Measurements from ENCODE around the gene FAM234B. TPM values are rescaled to one million over a fixed set of nuclear protein-coding genes. Genes with fewer than 3 reads are reported as not detected.

Gene FAM234B
- total and polyA plus RNA-seq, 7 donors = 0.89 to 4.0 (median 2.1) TPM

GRCh38 chr12:13094367-13094766 lies 50.2 kb downstream of the FAM234B start:
- WGBS, 3 donors = 76 to 84% (median 78%) methylated on average over 3 of the region's 3 CpGs
- DNase-seq (no peak), ATAC-seq (no peak)
- Histone ChIP-seq H3K4me1 (no peaks in the 10 kb centered on the region), H3K36me3 (ENCODE audit: insufficient read depth in 1 of 2, low read depth in 1 of 2) (no peaks in the 10 kb centered on the region), H3K27me3 (ENCODE audit: insufficient read depth in 3 of 3, low read length in 2 of 3) (no peaks in the 10 kb centered on the region), H3K4me3 (no peak overlapping the region), H3K9me3 (no peaks in the 10 kb centered on the region), H3K27ac (no peak overlapping the region)
- intact Hi-C loops (cut with DNase I) = loop anchor here (10.0 kb wide), 2 partner anchors 120 to 180 kb away; no protein-coding TSS in a partner anchor
- no peak for TF ChIP-seq CTCF (IDR thresholded peaks at IDR 0.05)

- intact Hi-C loops (cut with DNase I) = loop anchor here (5.0 to 10.0 kb wide), 3 partner anchors 93 to 181 kb away; partner anchors contain the start of gene HEBP1 (in 1 of the 2)
- Histone ChIP-seq H3K4me3 (no peak overlapping the region), H3K27ac (no peak overlapping the region), H3K36me3 (ENCODE audit: insufficient read depth in 1 of 2, low read depth in 1 of 2) (no peaks in the 10 kb centered on the region), H3K9me3 (no peaks in the 10 kb centered on the region), H3K27me3 (ENCODE audit: insufficient read depth in 3 of 3, low read length in 2 of 3) (no peaks in the 10 kb centered on the region), H3K4me1 (no peaks in the 10 kb centered on the region)
- TF ChIP-seq CTCF (IDR thresholded peaks at IDR 0.05) = no peak
- ATAC-seq (no peak), DNase-seq (no peak)
- 71 to 80% (median 78%) methylated on average over 8 of the region's 8 CpGs for WGBS, 3 donors
These were observed 51.2 kb downstream of the FAM234B start for GRCh38 chr12:13095266-13095995.

GRCh38 chr12:13097491-13098011 lies 53.4 kb downstream of the FAM234B start:
- no peak for TF ChIP-seq CTCF (IDR thresholded peaks at IDR 0.05)
- no peak for ATAC-seq
- peak overlapping the region; percentile 48 for H3K27ac ChIP-seq
- peak overlapping the region; percentile 5 for H3K4me3 ChIP-seq
- H3K36me3 ChIP-seq (ENCODE audit: insufficient read depth in 1 of 2, low read depth in 1 of 2) = no peaks in the 10 kb centered on the region
- intact Hi-C loops (cut with DNase I) = loop anchor here (5.0 to 10.0 kb wide), 3 partner anchors 95 to 183 kb away; partner anchors contain the start of gene HEBP1 (in 1 of the 2)
- H3K27me3 ChIP-seq (ENCODE audit: insufficient read depth in 3 of 3, low read length in 2 of 3) = no peaks in the 10 kb centered on the region
- DNase-seq = no peak
- H3K9me3 ChIP-seq = no peaks in the 10 kb centered on the region
- WGBS, 3 donors = 40 to 44% (median 44%) methylated on average over 9 of the region's 9 CpGs
- peaks cover 6% of the 10 kb centered on the region for H3K4me1 ChIP-seq

GRCh38 chr12:13099066-13099843 lies 55.1 kb downstream of the FAM234B start:
- Histone ChIP-seq H3K36me3 (ENCODE audit: insufficient read depth in 1 of 2, low read depth in 1 of 2) (no peaks in the 10 kb centered on the region), H3K27ac (peak overlapping the region; percentile 85), H3K4me3 (no peak overlapping the region), H3K27me3 (ENCODE audit: insufficient read depth in 3 of 3, low read length in 2 of 3) (no peaks in the 10 kb centered on the region), H3K9me3 (no peaks in the 10 kb centered on the region), H3K4me1 (peaks cover 6% of the 10 kb centered on the region)
- TF ChIP-seq CTCF (IDR thresholded peaks at IDR 0.05) = no peak
- 64 to 73% (median 65%) methylated on average over 8 of the region's 8 CpGs for WGBS, 3 donors
- DNase-seq = no peak
- no peak for ATAC-seq
- intact Hi-C loops (cut with DNase I) = loop anchor here (5.0 to 10.0 kb wide), 3 partner anchors 97 to 184 kb away; partner anchors contain the start of gene HEBP1 (in 1 of the 2)
